Naive B cell (primary cell): ENCODE data around the gene ELP6. TPM values are rescaled to one million over a fixed set of nuclear protein-coding genes. Genes with fewer than 3 reads are reported as not detected.
A peak's percentile ranks its signal among the peaks of the same experiment; 100 is the strongest.

Experiments used
- ATAC-seq, 2 donors: fragments of 150-1000 bp; cut with Tn5 transposase; 2 replicates each; pipeline ENCODE4 v1.10.0; 2021; ENCODE audit warnings: low read depth in 2 of 2, mild to moderate bottlenecking in 2 of 2, moderate library complexity in 2 of 2
- DNase-seq: peaks from one replicate; pipeline ENCODE4 v3.0.0; 2022
- H3K27ac Mint-ChIP-seq, 6 donors: one replicate each; pipeline ENCODE4 v1.8.0; 2020 to 2022; ENCODE audit warnings: mild to moderate bottlenecking in 6 of 6, mixed read lengths in 6 of 6, moderate library complexity in 5 of 6, inconsistent platforms in 2 of 6
- H3K27me3 Mint-ChIP-seq, 3 donors: one replicate each; pipeline ENCODE4 v1.8.0; 2021 to 2022; ENCODE audit warnings: mixed read lengths in 3 of 3, mild to moderate bottlenecking in 1 of 3
- H3K36me3 Mint-ChIP-seq, 2 donors: one replicate each; pipeline ENCODE4 v1.8.0; 2020 to 2022; ENCODE audit warnings: mixed read lengths in 2 of 2, inconsistent platforms in 1 of 2, mild to moderate bottlenecking in 1 of 2
- H3K4me1 Mint-ChIP-seq, 3 donors: one replicate each; pipeline ENCODE4 v1.8.0; 2020 to 2022; ENCODE audit warnings: mixed read lengths in 3 of 3, inconsistent platforms in 1 of 3, mild to moderate bottlenecking in 1 of 3, moderate library complexity in 1 of 3
- H3K4me3 Mint-ChIP-seq, 8 donors: one replicate each; pipeline ENCODE4 v1.8.0; 2020 to 2022; ENCODE audit warnings: mild to moderate bottlenecking in 8 of 8, mixed read lengths in 8 of 8, moderate library complexity in 8 of 8, inconsistent platforms in 2 of 8
- H3K9me3 Mint-ChIP-seq, 7 donors: one replicate each; pipeline ENCODE4 v1.8.0; 2020 to 2022; ENCODE audit warnings: mixed read lengths in 7 of 7, mild to moderate bottlenecking in 5 of 7, inconsistent platforms in 2 of 7, moderate library complexity in 1 of 7
- polyA plus RNA-seq, 6 donors: library from polyadenylated mRNA; unstranded; fragments of 300-500 nt; fragmentation: Illumina TruSeq; gene quantifications; one replicate each; pipeline ENCODE4 v1.2.3, GENCODE V29; 2021; ENCODE audit warnings: low read depth in 6 of 6

ELP6 gene
- polyA plus RNA-seq: 10 to 100 TPM; 28.4 to 59.9 (median 38.7) TPM

- H3K4me1 Mint-ChIP-seq: peaks cover 7 to 25% (median 11%) of the 10 kb centered on the region in 3 donors
- peak; percentile 92 to 93 for ATAC-seq
- H3K36me3 Mint-ChIP-seq: peaks cover 0 to 2% of the 10 kb centered on the region in 2 donors
- no peaks in the 10 kb centered on the region for H3K9me3 Mint-ChIP-seq
- peak within 1 kb of the TSS; percentile 91 to 99 (median 98) for H3K4me3 Mint-ChIP-seq
- peak; percentile 99 for DNase-seq
- H3K27ac Mint-ChIP-seq: peak within 1 kb of the TSS; percentile 94 to 99 (median 98)
- no peaks in the 10 kb centered on the region for H3K27me3 Mint-ChIP-seq
Measured at GRCh38 chr3:47513125-47513929, at the start of gene ELP6. TSS of gene ELP6 (minus strand) at chr3:47513712. CDS start at chr3:47513590, 122 bp downstream.

- ATAC-seq (no peak), DNase-seq (no peak)
- Mint-ChIP-seq H3K36me3 (no peaks in the 10 kb centered on the region), H3K9me3 (peaks cover 0 to 9% (median 0%) of the 10 kb centered on the region in 7 donors), H3K4me3 (no peak overlapping the region), H3K27me3 (peaks cover 4 to 22% (median 20%) of the 10 kb centered on the region in 3 donors), H3K4me1 (no peaks in the 10 kb centered on the region), H3K27ac (no peak overlapping the region)
Measured at GRCh38 chr3:47556351-47556750, 42.8 kb upstream of the ELP6 start.

- no peak overlapping the region for H3K27ac Mint-ChIP-seq
Measured at GRCh38 chr3:47554335-47554734, 40.8 kb upstream of the ELP6 start.

GRCh38 chr3:47553407-47553806 is 39.9 kb upstream of the ELP6 start:
- no peaks in the 10 kb centered on the region for H3K36me3 Mint-ChIP-seq
- peaks cover 0 to 4% (median 2%) of the 10 kb centered on the region in 3 donors for H3K4me1 Mint-ChIP-seq
- no peak overlapping the region for H3K4me3 Mint-ChIP-seq
- H3K27ac Mint-ChIP-seq: no peak overlapping the region
- DNase-seq (no peak), ATAC-seq (no peak)
- peaks cover 4 to 36% (median 25%) of the 10 kb centered on the region in 3 donors for H3K27me3 Mint-ChIP-seq
- H3K9me3 Mint-ChIP-seq: peaks cover 0 to 9% (median 0%) of the 10 kb centered on the region in 7 donors

More at GRCh38 chr3:47554335-47554734, 40.8 kb upstream of the ELP6 start:
- no peaks in the 10 kb centered on the region for H3K36me3 Mint-ChIP-seq
- no peak for ATAC-seq
- H3K27me3 Mint-ChIP-seq: peaks cover 4 to 36% (median 25%) of the 10 kb centered on the region in 3 donors
- no peak for DNase-seq
- peaks cover 0 to 9% (median 0%) of the 10 kb centered on the region in 7 donors for H3K9me3 Mint-ChIP-seq
- H3K4me1 Mint-ChIP-seq: peaks cover 0 to 4% (median 2%) of the 10 kb centered on the region in 3 donors
- H3K4me3 Mint-ChIP-seq: no peak overlapping the region

- no peak overlapping the region for H3K4me3 Mint-ChIP-seq
- H3K27ac Mint-ChIP-seq: no peak overlapping the region
- no peak for DNase-seq
- no peaks in the 10 kb centered on the region for H3K4me1 Mint-ChIP-seq
- no peak for ATAC-seq
- H3K9me3 Mint-ChIP-seq: peaks cover 0 to 2% (median 0%) of the 10 kb centered on the region in 7 donors
- peaks cover 6 to 9% (median 9%) of the 10 kb centered on the region in 3 donors for H3K27me3 Mint-ChIP-seq
- peaks cover 0 to 5% of the 10 kb centered on the region in 2 donors for H3K36me3 Mint-ChIP-seq
Measured at GRCh38 chr3:47542471-47543173, 29.1 kb upstream of the ELP6 start.

- Mint-ChIP-seq H3K36me3 (peaks cover 0 to 5% of the 10 kb centered on the region in 2 donors), H3K4me3 (no peak overlapping the region), H3K4me1 (no peaks in the 10 kb centered on the region), H3K27me3 (peaks cover 6 to 9% (median 7%) of the 10 kb centered on the region in 3 donors), H3K27ac (peak overlapping the region in 1 of 6 donors; percentile 30), H3K9me3 (peaks cover 0 to 2% (median 0%) of the 10 kb centered on the region in 7 donors)
- ATAC-seq (no peak), DNase-seq (no peak)
Measured at GRCh38 chr3:47541583-47542108, 28.1 kb upstream of the ELP6 start.

GRCh38 chr3:47540281-47540680 is 26.8 kb upstream of the ELP6 start:
- no peak for DNase-seq
- no peak overlapping the region for H3K4me3 Mint-ChIP-seq
- ATAC-seq: no peak
- no peak overlapping the region for H3K27ac Mint-ChIP-seq
- peaks cover 0 to 2% (median 0%) of the 10 kb centered on the region in 7 donors for H3K9me3 Mint-ChIP-seq
- H3K4me1 Mint-ChIP-seq: peaks cover 3 to 4% (median 4%) of the 10 kb centered on the region in 3 donors
- peaks cover 0 to 5% of the 10 kb centered on the region in 2 donors for H3K36me3 Mint-ChIP-seq
- peaks cover 6 to 15% (median 13%) of the 10 kb centered on the region in 3 donors for H3K27me3 Mint-ChIP-seq

- no peak for DNase-seq
- Mint-ChIP-seq H3K36me3 (peaks cover 0 to 5% of the 10 kb centered on the region in 2 donors), H3K27ac (no peak overlapping the region), H3K4me1 (peaks cover 3 to 4% (median 4%) of the 10 kb centered on the region in 3 donors), H3K27me3 (peaks cover 15 to 34% (median 27%) of the 10 kb centered on the region in 3 donors), H3K9me3 (peaks cover 0 to 2% (median 0%) of the 10 kb centered on the region in 7 donors), H3K4me3 (no peak overlapping the region)
- no peak for ATAC-seq
Measured at GRCh38 chr3:47536967-47537366, 23.5 kb upstream of the ELP6 start.

GRCh38 chr3:47536221-47536891 is 22.8 kb upstream of the ELP6 start:
- ATAC-seq: no peak
- peaks cover 0 to 5% of the 10 kb centered on the region in 2 donors for H3K36me3 Mint-ChIP-seq
- no peak for DNase-seq
- H3K4me1 Mint-ChIP-seq: peaks cover 3 to 4% (median 4%) of the 10 kb centered on the region in 3 donors
- peaks cover 15 to 29% (median 27%) of the 10 kb centered on the region in 3 donors for H3K27me3 Mint-ChIP-seq
- peaks cover 0 to 2% (median 0%) of the 10 kb centered on the region in 7 donors for H3K9me3 Mint-ChIP-seq
- H3K27ac Mint-ChIP-seq: no peak overlapping the region
- no peak overlapping the region for H3K4me3 Mint-ChIP-seq

- ATAC-seq (no peak), DNase-seq (no peak)
- Mint-ChIP-seq H3K36me3 (peaks cover 0 to 5% of the 10 kb centered on the region in 2 donors), H3K27me3 (peaks cover 15 to 27% (median 26%) of the 10 kb centered on the region in 3 donors), H3K4me1 (peaks cover 3 to 4% (median 4%) of the 10 kb centered on the region in 3 donors), H3K9me3 (peaks cover 0 to 4% (median 0%) of the 10 kb centered on the region in 7 donors), H3K4me3 (no peak overlapping the region), H3K27ac (no peak overlapping the region)
Measured at GRCh38 chr3:47533996-47534454, 20.5 kb upstream of the ELP6 start.

- peaks cover 3 to 4% (median 4%) of the 10 kb centered on the region in 3 donors for H3K4me1 Mint-ChIP-seq
- peaks cover 0 to 5% (median 0%) of the 10 kb centered on the region in 7 donors for H3K9me3 Mint-ChIP-seq
- DNase-seq: no peak
- ATAC-seq: no peak
- H3K27ac Mint-ChIP-seq: no peak overlapping the region
- H3K36me3 Mint-ChIP-seq: peaks cover 0 to under 1% of the 10 kb centered on the region in 2 donors
- peaks cover 10 to 26% (median 22%) of the 10 kb centered on the region in 3 donors for H3K27me3 Mint-ChIP-seq
- no peak overlapping the region for H3K4me3 Mint-ChIP-seq
Measured at GRCh38 chr3:47533481-47533880, 20.0 kb upstream of the ELP6 start.

- Mint-ChIP-seq H3K9me3 (peaks cover 4 to 10% (median 6%) of the 10 kb centered on the region in 7 donors), H3K36me3 (peaks cover 0 to 8% of the 10 kb centered on the region in 2 donors), H3K27ac (no peak overlapping the region), H3K4me1 (peaks cover 0 to 2% (median 0%) of the 10 kb centered on the region in 3 donors), H3K4me3 (no peak overlapping the region), H3K27me3 (peaks cover 0 to 10% (median 6%) of the 10 kb centered on the region in 3 donors)
- no peak for DNase-seq
- ATAC-seq: no peak
Measured at GRCh38 chr3:47527952-47528725, 14.6 kb upstream of the ELP6 start.
